HG03342 (cell line): Measurements from ENCODE around the gene CCDC71.

ENCODE experiments used
- ATAC-seq: cut with Tn5 transposase; IDR thresholded peaks from one replicate; pipeline ENCODE4 v1.9.1; 2021; ENCODE audit warnings: mild to moderate bottlenecking, moderate library complexity; ENCODE audit not compliant: unreplicated experiment

Gene CCDC71

DNA sequence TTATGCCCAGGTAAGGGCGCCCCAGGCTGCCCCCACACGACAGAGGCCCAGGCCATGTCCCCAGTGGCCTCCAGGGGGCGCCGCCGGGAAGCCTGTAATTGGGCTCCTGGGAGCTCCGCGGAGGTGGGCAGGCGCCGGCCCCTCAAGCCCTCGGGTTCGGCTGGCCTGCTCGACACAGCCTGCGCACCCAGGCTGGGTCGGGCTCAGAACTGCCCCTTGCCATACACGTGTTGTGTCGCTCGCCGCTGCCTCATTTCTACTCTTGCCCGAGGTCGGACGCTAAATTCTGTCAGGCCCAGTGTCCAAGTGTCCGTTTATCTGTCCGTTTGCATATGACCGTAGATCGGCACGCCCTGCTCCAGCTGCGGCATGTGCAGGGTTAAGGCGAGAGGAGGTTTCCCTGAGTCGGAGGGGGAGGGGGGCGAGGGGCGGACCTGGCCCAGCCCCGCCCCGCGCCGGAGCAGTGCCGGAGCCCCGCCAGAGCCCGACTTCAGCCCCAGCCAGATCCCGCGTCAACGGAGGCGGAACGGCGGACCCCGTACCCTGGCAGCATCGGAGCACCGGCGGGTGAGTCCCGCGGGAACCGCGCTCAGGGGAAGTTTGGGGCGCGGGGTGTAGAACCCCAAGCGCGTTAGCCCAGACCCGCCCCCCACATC, 5.1 kb upstream of the CCDC71 start, which contains the start of gene KLHDC8B:
TSS of gene KLHDC8B (plus strand) at position 480 of the 656 bp plus-strand sequence. CDS start 1,172 bp downstream, outside the sequence.
- ATAC-seq = no peak

- ATAC-seq = no peak
Observed at GRCh38 chr3:49170744-49171118, 4.6 kb upstream of the CCDC71 start.

DNA sequence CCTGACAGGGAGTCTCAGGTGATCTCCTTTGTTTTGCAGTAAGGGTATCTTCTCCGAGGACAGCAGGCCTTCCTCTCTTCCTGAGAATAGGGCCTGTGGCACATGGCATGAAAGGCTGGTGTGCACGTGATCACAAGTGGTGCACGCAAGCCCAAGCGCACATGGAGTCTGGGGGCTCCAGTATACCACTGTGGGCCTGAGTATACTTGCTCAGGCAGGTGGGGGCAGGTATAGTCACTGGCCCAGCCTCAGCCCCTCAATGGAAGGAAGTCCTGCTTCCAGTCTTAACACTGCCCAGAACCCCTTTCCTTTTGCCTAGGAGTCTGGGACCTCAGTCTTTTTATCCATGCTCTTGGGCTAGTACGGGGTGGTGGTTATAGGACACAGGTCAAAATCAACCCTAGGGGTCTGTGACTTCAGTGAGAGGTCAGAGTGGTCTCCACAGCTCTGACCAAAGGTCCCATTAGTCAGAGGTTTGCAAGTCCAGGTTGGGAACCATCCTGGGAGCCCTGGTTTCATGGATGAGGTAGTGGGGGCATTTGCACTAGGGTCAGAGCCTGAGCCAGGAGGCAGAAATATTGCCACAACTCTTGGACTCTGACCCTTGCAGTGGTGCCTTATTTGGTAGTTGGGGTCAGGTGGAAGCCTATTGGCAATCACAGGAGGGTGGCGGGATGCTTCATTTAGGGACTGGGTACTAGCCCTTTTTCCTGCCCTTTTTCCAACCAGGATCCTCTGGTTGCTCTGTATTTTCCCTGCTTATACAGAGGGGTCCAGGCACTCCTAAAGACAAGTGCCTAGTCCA, 823 bp upstream of the CCDC71 start:
- no peak for ATAC-seq

DNA sequence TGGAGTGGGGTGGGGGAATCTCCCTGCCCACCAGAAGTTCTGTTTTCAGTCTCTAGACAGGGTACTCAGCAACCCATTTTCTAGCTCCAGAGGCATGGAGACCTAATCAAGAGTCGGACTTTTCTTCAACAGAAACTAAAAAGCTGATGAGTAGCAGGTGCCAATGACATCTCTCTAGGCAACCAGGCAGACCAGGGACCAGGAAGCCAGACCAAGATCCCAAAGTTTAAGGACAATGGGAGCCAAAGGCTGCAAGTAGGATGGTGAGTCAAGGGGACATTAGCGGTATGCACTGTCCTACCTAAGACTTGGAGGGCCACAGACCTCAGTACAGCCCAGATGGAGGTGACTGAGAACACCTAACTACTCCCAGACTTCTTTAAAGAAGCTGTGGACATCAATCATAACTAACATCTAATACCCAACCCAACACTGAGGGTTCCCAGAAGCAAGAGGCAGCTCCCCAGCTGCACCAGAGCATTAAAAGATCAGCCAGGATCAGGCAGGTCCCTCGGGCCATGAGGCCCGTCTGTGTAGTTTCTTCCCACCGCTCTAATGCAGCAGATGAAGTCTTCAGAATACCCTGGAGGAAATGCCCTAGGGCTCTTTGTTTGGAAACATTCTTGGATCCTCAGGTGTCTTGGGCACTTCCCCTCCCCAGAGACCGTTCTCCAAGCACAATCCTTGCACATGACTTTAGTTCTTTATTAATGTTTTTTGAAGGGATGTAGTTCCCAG, 979 bp downstream of the CCDC71 start:
- no peak for ATAC-seq

DNA sequence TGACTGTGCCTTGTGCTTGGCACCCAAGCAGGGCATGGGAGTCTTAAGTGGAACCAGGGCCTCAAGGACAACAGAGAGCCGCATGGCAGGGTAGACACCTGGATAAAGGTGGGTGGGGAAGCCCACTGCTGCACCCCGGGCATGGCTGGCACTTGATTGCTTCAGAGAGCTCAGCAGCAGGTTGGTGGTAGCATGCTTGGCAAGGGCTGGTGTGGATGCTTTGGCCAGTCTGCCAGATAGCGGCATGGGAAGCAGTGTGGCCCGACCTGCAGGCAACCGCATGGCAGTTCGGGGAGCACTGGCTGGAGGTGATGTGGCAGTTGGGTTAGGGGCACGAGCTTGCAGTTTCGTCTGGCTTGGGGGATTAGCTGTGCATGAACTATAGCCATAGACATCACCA, 2.5 kb downstream of the CCDC71 start:
- no peak for ATAC-seq

GRCh38 chr3:49162751-49163419, 3.2 kb downstream of the CCDC71 start:
- ATAC-seq = no peak

GRCh38 chr3:49161808-49162530, 4.2 kb downstream of the CCDC71 start:
- ATAC-seq = no peak

DNA sequence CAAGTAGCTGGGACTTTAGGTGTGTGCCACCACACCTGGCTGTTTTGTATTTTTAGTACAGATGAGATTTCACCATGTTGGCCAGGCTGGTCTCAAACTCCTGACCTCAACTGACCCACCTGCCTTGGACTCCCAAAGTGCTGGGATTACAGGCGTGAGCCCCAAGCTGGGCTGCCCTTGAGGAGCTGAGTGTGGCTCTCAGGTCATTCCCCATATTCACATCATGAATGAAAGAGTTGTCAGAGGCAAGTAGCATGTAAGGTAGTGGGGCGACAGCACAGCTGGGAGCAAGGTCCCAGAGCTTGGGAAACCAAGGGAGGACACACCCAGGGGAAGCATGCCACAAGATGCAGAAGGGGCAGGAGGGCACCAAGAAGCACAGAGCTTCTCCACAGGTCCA, 4.9 kb downstream of the CCDC71 start:
- no peak for ATAC-seq

GRCh38 chr3:49158792-49159191, 7.3 kb downstream of the CCDC71 start:
- no peak for ATAC-seq

- no peak for ATAC-seq
Observed at GRCh38 chr3:49158103-49158709, 7.9 kb downstream of the CCDC71 start.

- no peak for ATAC-seq
Observed at GRCh38 chr3:49157289-49157688, 8.8 kb downstream of the CCDC71 start.

GRCh38 chr3:49153349-49153912, 12.7 kb downstream of the CCDC71 start:
- no peak for ATAC-seq

GRCh38 chr3:49151610-49152009, 14.5 kb downstream of the CCDC71 start:
- no peak for ATAC-seq

DNA sequence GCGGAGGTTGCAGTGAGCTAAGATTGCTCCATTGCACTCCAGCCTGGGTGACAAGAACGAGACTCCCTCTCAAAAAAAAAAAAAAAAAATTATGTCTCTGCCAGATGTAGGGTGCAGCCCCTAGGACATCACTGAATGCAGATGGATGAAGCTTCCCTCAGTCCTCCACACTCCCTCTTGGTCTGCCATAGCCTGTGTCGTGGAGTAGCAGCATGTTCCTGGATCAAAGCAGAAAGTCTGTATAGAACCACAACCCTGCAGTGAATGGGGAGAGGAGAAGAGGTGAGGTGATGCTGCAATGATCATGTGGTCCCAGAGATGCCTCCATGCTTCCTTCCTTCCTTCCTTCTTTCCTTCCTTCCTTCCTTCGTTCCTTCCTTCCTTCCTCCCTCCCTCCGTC, 18.0 kb downstream of the CCDC71 start:
- no peak for ATAC-seq

DNA sequence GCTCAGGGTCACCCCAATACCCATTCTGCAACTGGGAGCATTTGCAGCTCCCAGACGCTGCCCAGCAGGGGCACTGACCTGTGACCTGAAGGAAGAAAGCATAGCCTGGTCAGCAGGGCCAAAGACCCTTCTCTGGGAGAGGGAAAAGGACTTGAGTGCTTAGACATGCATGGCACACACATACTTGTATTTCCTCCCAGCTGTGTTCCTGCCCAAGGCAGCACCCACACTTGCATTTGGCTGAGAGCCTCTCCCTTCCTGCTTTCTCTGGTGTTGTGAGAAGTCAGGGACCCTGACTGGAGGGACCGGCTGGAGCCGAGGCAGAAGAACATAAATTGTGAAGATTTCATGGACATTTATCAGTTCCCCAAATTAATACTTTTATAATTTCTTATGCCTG, 26.1 kb downstream of the CCDC71 start:
- ATAC-seq = no peak

- ATAC-seq = no peak
Observed at GRCh38 chr3:49135499-49135898, 30.6 kb downstream of the CCDC71 start.

DNA sequence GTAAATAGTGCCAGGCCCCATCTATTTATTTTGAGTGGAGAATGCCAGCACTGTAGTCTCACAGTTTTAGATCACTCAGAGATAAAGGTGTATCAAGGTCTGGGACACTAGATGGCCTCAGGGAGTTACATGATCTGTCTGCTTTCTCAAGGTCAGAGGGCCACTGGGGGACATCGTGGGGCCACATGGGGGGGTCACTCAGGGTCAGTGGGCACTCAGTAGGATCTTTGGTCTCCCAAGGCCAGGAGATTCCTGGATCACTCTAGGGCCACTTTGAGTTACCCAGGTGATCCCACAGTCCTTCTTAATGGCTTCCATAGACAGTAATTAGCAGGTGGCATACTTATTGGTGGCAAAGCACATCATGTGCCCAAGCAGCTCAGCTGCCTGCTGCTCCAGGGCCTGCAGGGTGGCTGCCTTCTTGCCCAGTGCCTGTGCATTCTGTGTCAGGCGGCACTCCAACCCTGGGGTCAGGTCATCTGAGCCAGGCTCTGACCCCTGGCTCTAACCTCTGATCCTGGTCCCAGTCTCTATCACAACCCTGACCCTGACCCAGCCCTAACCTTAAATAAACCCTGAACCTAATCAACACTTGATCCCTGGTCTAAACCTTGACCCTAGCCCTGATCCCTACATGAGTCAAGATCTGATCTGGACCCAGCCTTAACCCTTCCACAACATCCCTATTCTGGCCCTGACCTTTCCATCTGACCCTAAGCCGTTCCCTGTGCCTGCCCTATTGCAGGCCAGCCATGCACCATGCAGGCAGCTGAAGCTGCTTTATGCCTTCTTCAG, 31.5 kb downstream of the CCDC71 start:
- ATAC-seq = no peak

DNA sequence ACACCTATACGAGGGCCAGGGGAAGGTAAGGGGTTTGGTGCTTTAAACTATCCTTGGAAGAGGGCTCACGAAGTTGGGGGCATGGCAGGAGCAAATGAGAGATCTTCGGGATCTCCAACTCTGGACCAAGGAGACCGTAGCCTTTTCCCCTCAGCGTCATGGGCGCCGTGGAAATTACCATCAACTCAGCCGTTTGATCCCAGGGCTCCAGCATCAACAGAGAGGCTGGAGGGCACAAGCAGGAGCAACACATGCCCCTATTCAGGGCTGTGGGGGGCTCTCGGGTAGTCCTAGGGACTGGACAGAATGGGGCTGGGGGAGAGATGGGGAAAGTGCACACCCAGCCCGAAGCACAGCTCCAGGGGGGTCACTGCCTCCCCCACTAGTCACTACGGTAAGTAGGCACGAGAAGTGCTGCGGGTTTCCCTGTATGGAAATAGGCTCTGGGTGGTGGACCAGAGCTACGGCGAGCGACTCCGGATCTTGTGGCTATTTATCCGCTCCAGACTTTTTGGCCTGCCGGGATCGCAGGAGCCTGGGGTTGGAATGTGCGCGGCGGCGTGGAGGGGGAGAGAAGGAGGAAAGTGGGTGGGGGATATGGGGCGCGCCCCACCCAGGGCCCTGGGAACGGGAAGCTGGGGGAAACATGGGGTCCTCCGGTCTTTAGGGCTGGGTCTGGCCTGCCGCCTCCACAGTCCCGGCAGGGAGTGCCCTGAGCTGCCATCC, 32.7 kb downstream of the CCDC71 start:
- no peak for ATAC-seq
